Measurements from ENCODE around the gene MYH9.
A peak's percentile ranks its signal among the peaks of the same experiment; 100 is the strongest.
"Not testable (repeated sequence)": the region's sequence is repeated elsewhere in the genome, so short reads cannot be mapped to it uniquely, and the experiment has no call there.

MYH9 gene

GRCh38 chr22:36306227-36306626 is 81.5 kb downstream of the MYH9 start:
- DNase-seq: no peak

GRCh38 chr22:36305813-36306212 is 82.0 kb downstream of the MYH9 start:
- DNase-seq: no peak

GRCh38 chr22:36304429-36304828 is 83.3 kb downstream of the MYH9 start:
- DNase-seq: no peak

GRCh38 chr22:36303874-36304273 is 83.9 kb downstream of the MYH9 start:
- DNase-seq: no peak

- DNase-seq: no peak
Measured at GRCh38 chr22:36303115-36303467, 84.7 kb downstream of the MYH9 start.

GRCh38 chr22:36302439-36303114 is 85.2 kb downstream of the MYH9 start:
- no peak for DNase-seq

GRCh38 chr22:36301851-36302250 is 85.9 kb downstream of the MYH9 start:
- no peak for DNase-seq

GRCh38 chr22:36301384-36301828 is 86.4 kb downstream of the MYH9 start:
- DNase-seq: peak; percentile 70

- DNase-seq: no peak
Measured at GRCh38 chr22:36300396-36301212, 87.2 kb downstream of the MYH9 start.

- no peak for DNase-seq
Measured at GRCh38 chr22:36299911-36300310, 87.9 kb downstream of the MYH9 start.

GRCh38 chr22:36299295-36299694 is 88.5 kb downstream of the MYH9 start:
- no peak for DNase-seq

- no peak for DNase-seq
Measured at GRCh38 chr22:36298601-36299000, 89.2 kb downstream of the MYH9 start.

- no peak for DNase-seq
Measured at GRCh38 chr22:36298118-36298517, 89.6 kb downstream of the MYH9 start.

- no peak for DNase-seq
Measured at GRCh38 chr22:36297568-36297967, 90.2 kb downstream of the MYH9 start.

GRCh38 chr22:36296690-36297089 is 91.1 kb downstream of the MYH9 start:
- DNase-seq: no peak

GRCh38 chr22:36295247-36295646 is 92.5 kb downstream of the MYH9 start:
- DNase-seq: no peak

- DNase-seq: no peak
Measured at GRCh38 chr22:36294801-36295200, 93.0 kb downstream of the MYH9 start.

GRCh38 chr22:36294293-36294620 is 93.5 kb downstream of the MYH9 start:
- no peak for DNase-seq

- no peak for DNase-seq
Measured at GRCh38 chr22:36293606-36294292, 94.0 kb downstream of the MYH9 start.

- no peak for DNase-seq
Measured at GRCh38 chr22:36292823-36293530, 94.8 kb downstream of the MYH9 start.

GRCh38 chr22:36291831-36292740 is 95.7 kb downstream of the MYH9 start:
- no peak for DNase-seq

GRCh38 chr22:36290391-36291075 is 97.2 kb downstream of the MYH9 start:
- DNase-seq: not testable (repeated sequence)

Measured in suppressor macrophage treated with lipopolysaccharide for 4 hours (primary cell).